ENCODE data around the gene LYSMD4. TPM values are rescaled to one million over a fixed set of nuclear protein-coding genes. Genes with fewer than 3 reads are reported as not detected.

LYSMD4 gene
- total and polyA plus RNA-seq, 10 of the 15 experiments (the other 5 are each of a cell fraction or from before 2014, with no cell fraction given): 1.8 to 5.8 (median 3.9) TPM

GRCh38 chr15:99745370-99746086 is 12.3 kb upstream of the LYSMD4 start:
- ChIA-PET POLR2A (no interaction called here), SMC1A (ENCODE audit: uncharacterized antibody, unreplicated experiment) (interaction anchor here (0.7 to 0.8 kb wide), 2 partner anchors 10 to 14 kb away, joined by 3 read pairs; no protein-coding TSS in a partner anchor), CTCF (interaction anchor here (0.6 to 0.9 kb wide), 2 partner anchors 9 to 38 kb away, joined by 3 to 4 read pairs; no protein-coding TSS in a partner anchor), RAD21 (ENCODE audit: unreplicated experiment) (interaction anchor here (1.4 kb wide), 1 partner anchor 11 kb away, joined by 4 read pairs; no protein-coding TSS in a partner anchor)
- H4K20me1 ChIP-seq (ENCODE audit: control insufficient read depth, insufficient read depth): no peaks in the 10 kb centered on the region
- in situ Hi-C loops (cut with MboI): loop anchor here (25.0 kb wide), 1 partner anchor 633 kb away; the partner anchor contains the start of gene SYNM
- H3K9ac ChIP-seq (ENCODE audit: control insufficient read depth, insufficient read depth, low read length): no peak overlapping the region
- H3K79me2 ChIP-seq (ENCODE audit: control insufficient read depth, insufficient read depth, low read length): no peaks in the 10 kb centered on the region
- 85% methylated on average over 9 of the region's 9 CpGs for WGBS (ENCODE audit: insufficient coverage, insufficient replicate concordance, low lambda C conversion rate, missing lambda C conversion rate)
- no peak overlapping the region for H3K4me2 ChIP-seq (ENCODE audit: control insufficient read depth, insufficient read depth)
- H2AFZ ChIP-seq (ENCODE audit: control insufficient read depth, low read depth, low read length): no peak overlapping the region
- no peaks in the 10 kb centered on the region for H3K27me3 ChIP-seq (replicated peaks in 1 of 2; ENCODE audit: control insufficient read depth in 2 of 2, insufficient read depth in 2 of 2, low read length in 1 of 2)
- H3K4me1 ChIP-seq (ENCODE audit: control insufficient read depth, insufficient read depth, low read length): no peaks in the 10 kb centered on the region; the same call in 1 of the 2 replicates
- H3K4me3 ChIP-seq: no peak overlapping the region
- H3K9me3 ChIP-seq (replicated peaks; ENCODE audit: control insufficient read depth, insufficient read depth, low read length): no peaks in the 10 kb centered on the region
- H3K27ac ChIP-seq (ENCODE audit: control insufficient read depth, insufficient read depth): no peak overlapping the region
- intact Hi-C loops (cut with micrococcal nuclease; ENCODE audit: unreplicated experiment): no loop called here
- FAIRE-seq (no peak), DNase-seq (ENCODE audit: low read depth, low spot score) (no peak), ATAC-seq (no peak)
- TF ChIP-seq CREB1 (IDR thresholded peaks at IDR 0.05; ENCODE audit: low read depth) (no peak), NFYA (IDR thresholded peaks at IDR 0.05; ENCODE audit: borderline replicate concordance, low read depth, low read length) (no peak), IRF4 (IDR thresholded peaks at IDR 0.05; ENCODE audit: low read depth, low read length) (no peak), TARDBP (IDR thresholded peaks at IDR 0.05; ENCODE audit: borderline replicate concordance) (no peak), IKZF2 (IDR thresholded peaks at IDR 0.05) (no peak), STAT3 (IDR thresholded peaks at IDR 0.05; ENCODE audit: low read depth, low read length) (no peak), ZNF217 (IDR thresholded peaks at IDR 0.05) (no peak), NFYB (IDR thresholded peaks at IDR 0.05; ENCODE audit: insufficient read depth, low read depth, low read length) (no peak), ZSCAN29 (IDR thresholded peaks at IDR 0.05) (no peak), ZNF24 (IDR thresholded peaks at IDR 0.05) (no peak), SMAD5 (IDR thresholded peaks at IDR 0.05; ENCODE audit: low read depth) (no peak), TBL1XR1 (IDR thresholded peaks at IDR 0.05; ENCODE audit: low read depth, low read length) (no peak), NBN (IDR thresholded peaks at IDR 0.05) (no peak), FOXM1 (IDR thresholded peaks at IDR 0.05; ENCODE audit: low read depth, low read length) (no peak), ZNF622 (IDR thresholded peaks at IDR 0.05) (no peak), E2F4 (IDR thresholded peaks at IDR 0.05; ENCODE audit: low read depth, low read length) (no peak)
- H3K36me3 ChIP-seq (ENCODE audit: control insufficient read depth in 2 of 2, insufficient read depth in 2 of 2, low read length in 1 of 2): no peaks in the 10 kb centered on the region
- BruUV-seq (replicated peaks): no TSS peak
